Erythroblast (primary cell): Measurements from ENCODE around the gene MYCBP2.

ENCODE experiments used
- GATA1 ChIP-seq: IDR thresholded peaks from 2 replicates; pipeline ENCODE4 v1.6.1; 2011; ENCODE audit warnings: low read depth, mild to moderate bottlenecking, control low read depth, low read length, moderate library complexity
- POLR2A ChIP-seq: IDR thresholded peaks from 2 replicates; pipeline ENCODE4 v1.6.1; 2011; ENCODE audit warnings: mild to moderate bottlenecking, low read length

GRCh38 chr13:77019756-77020155 is 307.1 kb downstream of the MYCBP2 start:
- TF ChIP-seq POLR2A, result no peak
- no peak for TF ChIP-seq GATA1
